Panc1 (cell line): ENCODE measurements around the gene TSPYL2. TPM values are rescaled to one million over a fixed set of nuclear protein-coding genes. Genes with fewer than 3 reads are reported as not detected.

Experiments used
- ATAC-seq: fragments of 200-7000 bp; cut with Tn5 transposase; 2 replicates; pipeline ENCODE4 v1.9.1; 2020; ENCODE audit warnings: mild to moderate bottlenecking, moderate library complexity
- BruUV-seq: library from RNA; stranded (reverse); fragments of 400-500 nt; replicated peaks from 2 replicates; lab custom pipeline; 2021; lab: Mats Ljungman, UMichigan
- CTCF ChIA-PET: fragments of 300-600 bp; sonication (Branson Sonifier 250); formaldehyde crosslinking; loops from one replicate; lab custom pipeline; 2022; ENCODE audit warnings: antibody characterized with exemption; lab: Charles Lee
- POLR2A ChIA-PET: fragments of 300-600 bp; sonication (Branson Sonifier 250); formaldehyde crosslinking; loops from one replicate; lab custom pipeline; 2022; ENCODE audit warnings: antibody characterized with exemption; lab: Charles Lee
- DNase-seq: peaks from one replicate; pipeline ENCODE4 v3.0.0-alpha.2; 2010; ENCODE audit warnings: low read depth, low spot score
- H3K27ac ChIP-seq: 2 replicates; pipeline ENCODE4 v1.5.1; 2011; ENCODE audit warnings: mild to moderate bottlenecking, low read length, inconsistent platforms
- H3K27me3 ChIP-seq: fragments of 200-500 bp; sonication (Bioruptor generic); 2 replicates; pipeline ENCODE4 v1.6.0; 2014; ENCODE audit warnings: low read length, inconsistent platforms; ENCODE audit not compliant: control insufficient read depth, insufficient read depth
- H3K36me3 ChIP-seq: fragments of 200-500 bp; sonication (Bioruptor generic); 2 replicates; pipeline ENCODE4 v1.5.1; 2014; ENCODE audit warnings: inconsistent platforms, mild to moderate bottlenecking, low read length, moderate library complexity; ENCODE audit not compliant: control insufficient read depth, insufficient read depth
- H3K4me1 ChIP-seq: 2 replicates; pipeline ENCODE4 v1.5.1; 2011; ENCODE audit warnings: inconsistent platforms, mild to moderate bottlenecking, low read length, moderate library complexity; ENCODE audit not compliant: control insufficient read depth, insufficient read depth
- H3K4me3 ChIP-seq, 2 experiments: 2 replicates each; pipeline ENCODE4 v1.5.1; 2011 to 2012; ENCODE audit warnings: low read depth in 2 of 2, low read length in 2 of 2, mild to moderate bottlenecking in 2 of 2, inconsistent platforms in 1 of 2, moderate library complexity in 1 of 2
- H3K9me3 ChIP-seq: fragments of 200-500 bp; sonication (Bioruptor generic); 2 replicates; pipeline ENCODE4 v1.5.1; 2014; ENCODE audit warnings: low read depth, mild to moderate bottlenecking, inconsistent platforms, low read length, moderate library complexity; ENCODE audit not compliant: control insufficient read depth, insufficient read depth
- POLR2AphosphoS5 ChIP-seq: IDR thresholded peaks from 2 replicates; pipeline ENCODE4 v1.6.1; 2012; ENCODE audit warnings: mild to moderate bottlenecking, low read depth, low read length, moderate library complexity
- SIN3A ChIP-seq: IDR thresholded peaks from 2 replicates; pipeline ENCODE4 v1.6.1; 2012; ENCODE audit warnings: low read depth, mild to moderate bottlenecking, low read length, moderate library complexity, borderline replicate concordance; ENCODE audit not compliant: insufficient read depth
- TCF7L2 ChIP-seq: IDR thresholded peaks from 2 replicates; pipeline ENCODE4 v1.6.1; 2011; ENCODE audit warnings: mild to moderate bottlenecking, low read depth, low read length, inconsistent platforms
- in situ Hi-C: cut with HindIII; loops from 2 replicates; pipeline ENCODE4 v1.10.0; 2016; ENCODE audit warnings: low sequenced_read_pairs, low pct_unique_long_range_greater_than_20kb
- intact Hi-C: fragments of 100-400 bp; cut with micrococcal nuclease; formaldehyde crosslinking; loops from one replicate; pipeline ENCODE4 v1.10.0; 2022; ENCODE audit not compliant: unreplicated experiment
- total RNA-seq: library from RNA; stranded (reverse); gene quantifications from one replicate; pipeline ENCODE4 v1.2.1, GENCODE V29; 2021; ENCODE audit not compliant: unreplicated experiment
- TF ChIP-seq, protein P1 (sequence below): fragments of 450-650 bp; IDR thresholded peaks from 2 replicates; pipeline ENCODE4 v1.5.1; 2017; ENCODE audit warnings: mild to moderate bottlenecking
- TF ChIP-seq, protein P2 (sequence below), 2 experiments: IDR thresholded peaks; 2 replicates each; pipeline ENCODE4 v1.6.1; 2011 to 2012; ENCODE audit warnings: low read depth in 2 of 2, control low read depth in 1 of 2, low read length in 1 of 2, mild to moderate bottlenecking in 1 of 2, moderate library complexity in 1 of 2; ENCODE audit not compliant: insufficient read depth in 1 of 2

TSPYL2 gene
- total RNA-seq, 1 experiment from 2014 or later: 25.0 TPM

DNA sequence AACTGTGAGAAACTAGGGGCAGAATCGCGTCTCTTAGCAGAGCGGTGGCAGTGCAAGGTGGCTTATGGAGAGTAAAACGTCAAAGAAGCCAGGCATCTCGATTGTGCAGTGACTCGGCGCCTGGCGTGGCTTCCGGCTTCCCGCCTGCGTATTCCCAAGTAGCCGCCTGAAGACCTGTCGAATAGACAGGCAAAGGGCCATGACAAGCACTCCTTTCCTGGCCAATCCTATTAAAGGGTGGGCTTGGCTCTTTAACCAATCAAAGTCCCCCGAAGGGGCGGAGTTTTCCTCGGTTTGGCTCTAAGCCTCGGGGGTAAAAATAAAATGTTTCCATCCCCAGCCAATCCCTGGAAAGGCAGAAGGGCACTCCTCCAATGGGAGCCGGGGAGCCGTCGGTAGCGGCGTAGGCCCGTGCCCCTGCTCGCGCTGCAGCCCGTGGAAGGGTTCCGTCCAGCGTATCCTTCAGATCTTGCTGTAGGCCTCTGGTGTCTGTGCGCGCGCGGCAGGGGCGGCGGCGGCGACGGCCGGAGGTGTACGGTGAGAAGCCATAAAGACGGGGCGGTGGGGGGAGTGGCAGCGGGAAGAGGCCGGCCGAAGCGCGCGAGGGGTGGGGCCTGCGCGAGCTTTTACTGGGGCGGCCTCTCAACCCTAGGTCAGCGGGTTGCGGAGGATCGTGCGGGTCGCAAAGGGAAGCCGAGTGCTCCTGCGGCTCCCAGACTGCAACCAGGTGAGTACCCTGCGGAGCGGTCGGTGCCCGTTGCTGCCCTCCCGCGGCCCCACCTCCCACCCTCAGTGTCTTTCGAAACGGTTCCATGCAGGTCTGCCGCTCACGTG lies 11.8 kb downstream of the TSPYL2 start, which contains the start of gene KANTR:
Gene KANTR, plus strand, starts transcription at position 395 of the 834 bp plus-strand sequence. CDS start 30,131 bp downstream, outside the sequence.
- no TSS peak for BruUV-seq
- peak; percentile 93 for ATAC-seq

DNA sequence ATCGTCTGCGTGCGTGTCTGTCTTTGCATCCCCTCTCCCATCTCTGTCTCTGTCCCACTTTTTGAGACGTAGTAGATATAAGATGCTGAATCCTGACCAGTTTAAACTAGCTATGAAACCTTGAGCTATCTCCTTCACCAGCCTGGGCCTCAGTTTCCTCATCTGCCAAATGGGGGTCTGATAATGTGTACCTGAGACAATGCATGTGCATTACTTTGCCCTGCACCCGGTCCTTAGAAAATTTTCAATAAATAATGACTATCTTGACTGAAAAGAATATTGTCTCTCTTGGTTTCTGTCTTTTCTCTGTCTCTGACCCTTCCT lies 12.4 kb downstream of the TSPYL2 start:
- CTCF ChIA-PET: no interaction called here
- Histone ChIP-seq H3K4me1 (peaks cover 6% of the 10 kb centered on the region; the same call in 1 of the 2 replicates), H3K4me3 (peak overlapping the region; percentile 72 to 93), H3K27ac (peak overlapping the region; percentile 79), H3K9me3 (no peaks in the 10 kb centered on the region), H3K27me3 (no peaks in the 10 kb centered on the region), H3K36me3 (no peaks in the 10 kb centered on the region; the same call in 1 of the 2 replicates)
- POLR2A ChIA-PET: interaction anchor here (0.7 kb wide), 1 partner anchor 29 kb away, joined by 4 read pairs; no protein-coding TSS in a partner anchor
- in situ Hi-C loops (no loop called here), intact Hi-C loops (no loop called here)
- BruUV-seq: no TSS peak
- DNase-seq: no peak
- no peak for ATAC-seq
- no peak for TF ChIP-seq POLR2AphosphoS5
- TF ChIP-seq, protein P1, sequence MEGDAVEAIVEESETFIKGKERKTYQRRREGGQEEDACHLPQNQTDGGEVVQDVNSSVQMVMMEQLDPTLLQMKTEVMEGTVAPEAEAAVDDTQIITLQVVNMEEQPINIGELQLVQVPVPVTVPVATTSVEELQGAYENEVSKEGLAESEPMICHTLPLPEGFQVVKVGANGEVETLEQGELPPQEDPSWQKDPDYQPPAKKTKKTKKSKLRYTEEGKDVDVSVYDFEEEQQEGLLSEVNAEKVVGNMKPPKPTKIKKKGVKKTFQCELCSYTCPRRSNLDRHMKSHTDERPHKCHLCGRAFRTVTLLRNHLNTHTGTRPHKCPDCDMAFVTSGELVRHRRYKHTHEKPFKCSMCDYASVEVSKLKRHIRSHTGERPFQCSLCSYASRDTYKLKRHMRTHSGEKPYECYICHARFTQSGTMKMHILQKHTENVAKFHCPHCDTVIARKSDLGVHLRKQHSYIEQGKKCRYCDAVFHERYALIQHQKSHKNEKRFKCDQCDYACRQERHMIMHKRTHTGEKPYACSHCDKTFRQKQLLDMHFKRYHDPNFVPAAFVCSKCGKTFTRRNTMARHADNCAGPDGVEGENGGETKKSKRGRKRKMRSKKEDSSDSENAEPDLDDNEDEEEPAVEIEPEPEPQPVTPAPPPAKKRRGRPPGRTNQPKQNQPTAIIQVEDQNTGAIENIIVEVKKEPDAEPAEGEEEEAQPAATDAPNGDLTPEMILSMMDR: no peak
- TF ChIP-seq TCF7L2: no peak
- TF ChIP-seq, protein P2, sequence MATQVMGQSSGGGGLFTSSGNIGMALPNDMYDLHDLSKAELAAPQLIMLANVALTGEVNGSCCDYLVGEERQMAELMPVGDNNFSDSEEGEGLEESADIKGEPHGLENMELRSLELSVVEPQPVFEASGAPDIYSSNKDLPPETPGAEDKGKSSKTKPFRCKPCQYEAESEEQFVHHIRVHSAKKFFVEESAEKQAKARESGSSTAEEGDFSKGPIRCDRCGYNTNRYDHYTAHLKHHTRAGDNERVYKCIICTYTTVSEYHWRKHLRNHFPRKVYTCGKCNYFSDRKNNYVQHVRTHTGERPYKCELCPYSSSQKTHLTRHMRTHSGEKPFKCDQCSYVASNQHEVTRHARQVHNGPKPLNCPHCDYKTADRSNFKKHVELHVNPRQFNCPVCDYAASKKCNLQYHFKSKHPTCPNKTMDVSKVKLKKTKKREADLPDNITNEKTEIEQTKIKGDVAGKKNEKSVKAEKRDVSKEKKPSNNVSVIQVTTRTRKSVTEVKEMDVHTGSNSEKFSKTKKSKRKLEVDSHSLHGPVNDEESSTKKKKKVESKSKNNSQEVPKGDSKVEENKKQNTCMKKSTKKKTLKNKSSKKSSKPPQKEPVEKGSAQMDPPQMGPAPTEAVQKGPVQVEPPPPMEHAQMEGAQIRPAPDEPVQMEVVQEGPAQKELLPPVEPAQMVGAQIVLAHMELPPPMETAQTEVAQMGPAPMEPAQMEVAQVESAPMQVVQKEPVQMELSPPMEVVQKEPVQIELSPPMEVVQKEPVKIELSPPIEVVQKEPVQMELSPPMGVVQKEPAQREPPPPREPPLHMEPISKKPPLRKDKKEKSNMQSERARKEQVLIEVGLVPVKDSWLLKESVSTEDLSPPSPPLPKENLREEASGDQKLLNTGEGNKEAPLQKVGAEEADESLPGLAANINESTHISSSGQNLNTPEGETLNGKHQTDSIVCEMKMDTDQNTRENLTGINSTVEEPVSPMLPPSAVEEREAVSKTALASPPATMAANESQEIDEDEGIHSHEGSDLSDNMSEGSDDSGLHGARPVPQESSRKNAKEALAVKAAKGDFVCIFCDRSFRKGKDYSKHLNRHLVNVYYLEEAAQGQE (IDR thresholded peaks at IDR 0.05; ENCODE audit: insufficient read depth in 1 of 2, low read depth in 2 of 2, low read length in 1 of 2): no peak
- TF ChIP-seq SIN3A: no peak

More for the DNA sequence above, 11.8 kb downstream of the TSPYL2 start, which contains the start of gene KANTR:
- no peaks in the 10 kb centered on the region; the same call in 1 of the 2 replicates for H3K36me3 ChIP-seq
- DNase-seq: peak; percentile 88
- no peak for TF ChIP-seq TCF7L2
- 0 out of 2 replicates have a peak, but pooled peaks have one; percentile 15 for TF ChIP-seq SIN3A
- no peaks in the 10 kb centered on the region for H3K9me3 ChIP-seq
- intact Hi-C loops: loop anchor here (1.0 kb wide), 1 partner anchor 23 kb away; no protein-coding TSS in a partner anchor
- H3K4me1 ChIP-seq: peaks cover 6% of the 10 kb centered on the region; the same call in 1 of the 2 replicates
- POLR2A ChIA-PET: interaction anchor here (0.7 kb wide), 1 partner anchor 29 kb away, joined by 4 read pairs; no protein-coding TSS in a partner anchor
- in situ Hi-C loops: no loop called here
- H3K27me3 ChIP-seq: no peaks in the 10 kb centered on the region
- H3K4me3 ChIP-seq: peak within 1 kb of the TSS; percentile 72 to 93
- H3K27ac ChIP-seq: peak within 1 kb of the TSS; percentile 83
- CTCF ChIA-PET: no interaction called here
